ENCODE measurements around the gene SYT8. TPM values are rescaled to one million over a fixed set of nuclear protein-coding genes. Genes with fewer than 3 reads are reported as not detected.

The SYT8 gene
- polyA plus RNA-seq, 1 donor from 2014 or later: not detected

GRCh38 chr11:1830322-1831223 lies 4.2 kb upstream of the SYT8 start:
- no peak overlapping the region for H3K27ac ChIP-seq (ENCODE audit: low read length)
- H3K4me2 ChIP-seq (ENCODE audit: low read length): no peak overlapping the region
- no peaks in the 10 kb centered on the region for H3K27me3 ChIP-seq (ENCODE audit: insufficient read depth, low read depth, low read length)
- no peak overlapping the region for H2AFZ ChIP-seq (ENCODE audit: low read depth, low read length)
- H3K9ac ChIP-seq (ENCODE audit: low read length): no peak overlapping the region
- no peaks in the 10 kb centered on the region for H3K9me3 ChIP-seq (ENCODE audit: low read length)
- H3K9me2 ChIP-seq (ENCODE audit: insufficient read depth, low read length): no peaks in the 10 kb centered on the region
- H3F3A ChIP-seq (ENCODE audit: insufficient read depth, low read length, poor library complexity, severe bottlenecking): no peaks in the 10 kb centered on the region
- no peaks in the 10 kb centered on the region for H3K36me3 ChIP-seq (ENCODE audit: insufficient read depth, low read length)
- no peak overlapping the region for H3K4me3 ChIP-seq (ENCODE audit: low read length)
- H4K20me1 ChIP-seq (ENCODE audit: insufficient read depth): no peaks in the 10 kb centered on the region
- TF ChIP-seq EP300 (conservative IDR thresholded peaks at IDR 0.05; ENCODE audit: poor library complexity, severe bottlenecking): no peak
- no peak for TF ChIP-seq SMC3 (conservative IDR thresholded peaks at IDR 0.05; ENCODE audit: poor library complexity)
- H3K79me2 ChIP-seq (replicated peaks; ENCODE audit: insufficient read depth, low read length): no peaks in the 10 kb centered on the region

GRCh38 chr11:1831338-1832210 lies 3.2 kb upstream of the SYT8 start:
- H4K20me1 ChIP-seq (ENCODE audit: insufficient read depth): no peaks in the 10 kb centered on the region
- no peak overlapping the region for H3K4me3 ChIP-seq (ENCODE audit: low read length)
- no peaks in the 10 kb centered on the region for H3K9me3 ChIP-seq (ENCODE audit: low read length)
- H3K27me3 ChIP-seq (ENCODE audit: insufficient read depth, low read depth, low read length): no peaks in the 10 kb centered on the region
- H3K4me2 ChIP-seq (ENCODE audit: low read length): no peak overlapping the region
- H3K79me2 ChIP-seq (replicated peaks; ENCODE audit: insufficient read depth, low read length): no peaks in the 10 kb centered on the region
- H3F3A ChIP-seq (ENCODE audit: insufficient read depth, low read length, poor library complexity, severe bottlenecking): no peaks in the 10 kb centered on the region
- TF ChIP-seq SMC3 (conservative IDR thresholded peaks at IDR 0.05; ENCODE audit: poor library complexity) (no peak), CTCF (IDR thresholded peaks at IDR 0.05; ENCODE audit: poor library complexity, severe bottlenecking) (no peak), RAD21 (conservative IDR thresholded peaks at IDR 0.05) (no peak), EP300 (conservative IDR thresholded peaks at IDR 0.05; ENCODE audit: poor library complexity, severe bottlenecking) (no peak), TAF1 (IDR thresholded peaks at IDR 0.05; ENCODE audit: low read depth) (no peak), EZH2 (IDR thresholded peaks at IDR 0.05; ENCODE audit: borderline replicate concordance, insufficient read depth, low read length, poor library complexity, severe bottlenecking) (no peak), POLR2AphosphoS5 (IDR thresholded peaks at IDR 0.05) (no peak), REST (IDR thresholded peaks at IDR 0.05; ENCODE audit: borderline replicate concordance) (no peak), MXI1 (conservative IDR thresholded peaks at IDR 0.05; ENCODE audit: poor library complexity, severe bottlenecking) (no peak)
- no peak overlapping the region for H2AFZ ChIP-seq (ENCODE audit: low read depth, low read length)
- no peaks in the 10 kb centered on the region for H3K36me3 ChIP-seq (ENCODE audit: insufficient read depth, low read length)
- H3K27ac ChIP-seq (ENCODE audit: low read length): no peak overlapping the region
- no peak overlapping the region for H3K9ac ChIP-seq (ENCODE audit: low read length)
- no peaks in the 10 kb centered on the region for H3K9me2 ChIP-seq (ENCODE audit: insufficient read depth, low read length)

All from neural cell (in vitro differentiated cells).